Glutamatergic neuron (in vitro differentiated cells): ENCODE results near the gene FAM167B. TPM values are rescaled to one million over a fixed set of nuclear protein-coding genes. Genes with fewer than 3 reads are reported as not detected.

Experiments
- DNase-seq: peaks from one replicate; pipeline ENCODE4 v3.0.0; 2022
- H3K27ac Mint-ChIP-seq: one replicate; pipeline ENCODE4 v1.8.0; 2020; ENCODE audit warnings: mild to moderate bottlenecking, mixed read lengths, inconsistent platforms; ENCODE audit not compliant: unreplicated experiment
- H3K27me3 Mint-ChIP-seq: one replicate; pipeline ENCODE4 v1.8.0; 2020; ENCODE audit warnings: mild to moderate bottlenecking, moderate library complexity, mixed read lengths, inconsistent platforms; ENCODE audit not compliant: unreplicated experiment
- H3K36me3 Mint-ChIP-seq: one replicate; pipeline ENCODE4 v1.8.0; 2020; ENCODE audit warnings: mild to moderate bottlenecking, mixed read lengths, inconsistent platforms; ENCODE audit not compliant: unreplicated experiment
- H3K4me1 Mint-ChIP-seq: one replicate; pipeline ENCODE4 v1.8.0; 2020; ENCODE audit warnings: mild to moderate bottlenecking, low read depth, mixed read lengths, inconsistent platforms; ENCODE audit not compliant: unreplicated experiment
- H3K4me3 Mint-ChIP-seq: one replicate; pipeline ENCODE4 v1.8.0; 2020; ENCODE audit warnings: mild to moderate bottlenecking, mixed read lengths, inconsistent platforms; ENCODE audit not compliant: unreplicated experiment
- H3K9me3 Mint-ChIP-seq: one replicate; pipeline ENCODE4 v1.8.0; 2020; ENCODE audit warnings: mild to moderate bottlenecking, moderate library complexity, mixed read lengths, inconsistent platforms; ENCODE audit not compliant: unreplicated experiment
- long read RNA-seq: library from polyadenylated mRNA; unstranded; transcript quantifications from one replicate; pipeline ENCODE4 v2.0.0, GENCODE V29; 2020; ENCODE audit not compliant: unreplicated experiment
- total RNA-seq: library from RNA; stranded (reverse); fragmentation: NEBNext Ultra II Directional; extraction: Animal tissue kit (Norgen Biotek cat#: 25700); gene quantifications from one replicate; pipeline ENCODE4 v1.2.1, GENCODE V29; 2021; ENCODE audit not compliant: unreplicated experiment
- TF ChIP-seq, protein P1 (sequence below): fragments of 200-600 bp; sonication (generic); IDR thresholded peaks from one replicate; pipeline ENCODE4 v1.5.0; 2021; ENCODE audit not compliant: partially characterized antibody, unreplicated experiment

FAM167B gene
- 2.5 TPM for total RNA-seq
- long read RNA-seq, partial matches to known transcripts, result 0 of 1 reads
- long read RNA-seq, other reads (novel, unspliced or antisense), result 1 of 1 reads

DNA sequence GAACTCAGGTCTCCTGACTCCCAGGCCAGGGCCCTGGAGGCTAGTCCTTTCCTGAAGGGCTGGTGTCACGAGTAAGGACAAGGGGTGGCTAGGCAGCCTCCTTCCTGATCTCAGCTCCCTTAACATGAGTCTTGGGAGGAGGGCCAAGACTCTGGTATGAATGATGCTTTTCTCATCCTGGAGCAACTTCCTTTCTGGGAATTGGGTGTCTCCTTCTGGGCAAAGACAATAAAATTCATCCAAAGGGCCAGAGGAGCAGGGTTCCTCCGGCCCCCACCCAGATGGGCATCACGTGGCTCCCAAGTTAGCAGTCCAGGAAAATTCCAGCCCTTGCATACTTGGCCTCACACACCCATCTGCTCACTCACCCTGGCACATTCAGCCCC, at the start of gene FAM167B:
TSS of gene FAM167B (plus strand) at position 335 of the 386 bp plus-strand sequence. CDS start 200 bp downstream, outside the sequence.
- TF ChIP-seq, protein P1, sequence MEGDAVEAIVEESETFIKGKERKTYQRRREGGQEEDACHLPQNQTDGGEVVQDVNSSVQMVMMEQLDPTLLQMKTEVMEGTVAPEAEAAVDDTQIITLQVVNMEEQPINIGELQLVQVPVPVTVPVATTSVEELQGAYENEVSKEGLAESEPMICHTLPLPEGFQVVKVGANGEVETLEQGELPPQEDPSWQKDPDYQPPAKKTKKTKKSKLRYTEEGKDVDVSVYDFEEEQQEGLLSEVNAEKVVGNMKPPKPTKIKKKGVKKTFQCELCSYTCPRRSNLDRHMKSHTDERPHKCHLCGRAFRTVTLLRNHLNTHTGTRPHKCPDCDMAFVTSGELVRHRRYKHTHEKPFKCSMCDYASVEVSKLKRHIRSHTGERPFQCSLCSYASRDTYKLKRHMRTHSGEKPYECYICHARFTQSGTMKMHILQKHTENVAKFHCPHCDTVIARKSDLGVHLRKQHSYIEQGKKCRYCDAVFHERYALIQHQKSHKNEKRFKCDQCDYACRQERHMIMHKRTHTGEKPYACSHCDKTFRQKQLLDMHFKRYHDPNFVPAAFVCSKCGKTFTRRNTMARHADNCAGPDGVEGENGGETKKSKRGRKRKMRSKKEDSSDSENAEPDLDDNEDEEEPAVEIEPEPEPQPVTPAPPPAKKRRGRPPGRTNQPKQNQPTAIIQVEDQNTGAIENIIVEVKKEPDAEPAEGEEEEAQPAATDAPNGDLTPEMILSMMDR, result no peak
- Mint-ChIP-seq H3K36me3 (no peaks in the 10 kb centered on the region), H3K4me3 (peak within 1 kb of the TSS; percentile 71), H3K27ac (peak within 1 kb of the TSS; percentile 92), H3K4me1 (peaks cover 25% of the 10 kb centered on the region), H3K27me3 (peaks cover 15% of the 10 kb centered on the region), H3K9me3 (peaks cover 11% of the 10 kb centered on the region)
- no peak for DNase-seq

DNA sequence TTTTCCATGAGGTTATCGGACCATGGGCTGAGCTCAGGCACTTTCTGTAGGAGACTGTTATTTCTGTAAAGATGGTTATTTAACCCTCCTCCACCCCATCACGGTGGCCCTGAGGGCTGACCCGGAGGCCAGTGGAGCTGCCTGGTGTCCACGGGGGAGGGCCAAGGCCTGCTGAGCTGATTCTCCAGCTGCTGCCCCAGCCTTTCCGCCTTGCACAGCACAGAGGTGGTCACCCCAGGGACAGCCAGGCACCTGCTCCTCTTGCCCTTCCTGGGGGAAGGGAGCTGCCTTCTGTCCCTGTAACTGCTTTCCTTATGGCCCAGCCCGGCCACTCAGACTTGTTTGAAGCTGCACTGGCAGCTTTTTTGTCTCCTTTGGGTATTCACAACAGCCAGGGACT, 49.2 kb upstream of the FAM167B start:
- peaks cover 14% of the 10 kb centered on the region for H3K9me3 Mint-ChIP-seq
- TF ChIP-seq, protein P1, result no peak
- peak; percentile 77 for DNase-seq
- peak overlapping the region; percentile 57 for H3K4me3 Mint-ChIP-seq
- peaks cover 29% of the 10 kb centered on the region for H3K4me1 Mint-ChIP-seq
- H3K36me3 Mint-ChIP-seq, result no peaks in the 10 kb centered on the region
- H3K27ac Mint-ChIP-seq, result peak overlapping the region; percentile 86
- H3K27me3 Mint-ChIP-seq, result peaks cover 6% of the 10 kb centered on the region

DNA sequence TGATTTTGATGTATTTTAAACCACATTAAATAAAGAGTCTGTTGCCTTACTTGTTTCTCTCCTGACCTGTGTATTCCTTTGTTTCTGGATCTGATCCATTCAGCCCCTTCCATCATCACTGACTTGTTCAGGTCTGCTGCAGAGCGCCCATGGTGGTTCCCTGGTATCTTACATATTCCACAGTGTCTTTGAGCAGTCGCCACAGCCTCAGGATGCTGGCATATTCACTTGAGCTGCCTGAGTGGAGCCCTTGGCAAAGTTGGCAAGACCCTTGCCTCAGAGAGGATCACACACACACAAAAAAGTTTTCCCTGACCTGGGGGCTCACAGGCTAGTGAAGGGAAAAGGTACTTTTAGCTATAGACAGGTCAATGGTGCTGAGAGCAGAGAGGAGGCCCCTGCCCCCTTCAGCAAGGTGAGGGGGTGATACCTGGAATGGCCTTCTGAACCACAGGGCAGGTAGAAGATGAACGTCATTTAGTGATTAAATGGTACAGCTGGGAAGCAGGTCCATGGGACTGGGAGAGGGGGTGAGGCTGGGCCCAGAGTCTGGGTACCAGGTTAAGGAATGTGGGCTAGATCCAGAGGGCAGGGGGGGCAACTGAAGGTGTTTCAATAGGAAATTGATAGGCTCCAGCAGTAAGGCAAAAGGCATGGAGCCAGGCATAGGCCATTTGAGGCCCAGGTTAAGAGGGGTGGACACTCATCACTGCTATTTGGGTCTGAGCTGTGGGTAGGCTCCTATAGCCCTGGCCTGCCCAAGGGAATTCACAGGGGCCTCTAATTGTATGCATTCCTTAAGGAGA, 48.6 kb upstream of the FAM167B start:
- TF ChIP-seq, protein P1, result no peak
- peaks cover 7% of the 10 kb centered on the region for H3K27me3 Mint-ChIP-seq
- peaks cover 17% of the 10 kb centered on the region for H3K9me3 Mint-ChIP-seq
- H3K36me3 Mint-ChIP-seq, result no peaks in the 10 kb centered on the region
- H3K4me3 Mint-ChIP-seq, result peak overlapping the region; percentile 79
- peaks cover 29% of the 10 kb centered on the region for H3K4me1 Mint-ChIP-seq
- H3K27ac Mint-ChIP-seq, result peak overlapping the region; percentile 90
- DNase-seq, result no peak

DNA sequence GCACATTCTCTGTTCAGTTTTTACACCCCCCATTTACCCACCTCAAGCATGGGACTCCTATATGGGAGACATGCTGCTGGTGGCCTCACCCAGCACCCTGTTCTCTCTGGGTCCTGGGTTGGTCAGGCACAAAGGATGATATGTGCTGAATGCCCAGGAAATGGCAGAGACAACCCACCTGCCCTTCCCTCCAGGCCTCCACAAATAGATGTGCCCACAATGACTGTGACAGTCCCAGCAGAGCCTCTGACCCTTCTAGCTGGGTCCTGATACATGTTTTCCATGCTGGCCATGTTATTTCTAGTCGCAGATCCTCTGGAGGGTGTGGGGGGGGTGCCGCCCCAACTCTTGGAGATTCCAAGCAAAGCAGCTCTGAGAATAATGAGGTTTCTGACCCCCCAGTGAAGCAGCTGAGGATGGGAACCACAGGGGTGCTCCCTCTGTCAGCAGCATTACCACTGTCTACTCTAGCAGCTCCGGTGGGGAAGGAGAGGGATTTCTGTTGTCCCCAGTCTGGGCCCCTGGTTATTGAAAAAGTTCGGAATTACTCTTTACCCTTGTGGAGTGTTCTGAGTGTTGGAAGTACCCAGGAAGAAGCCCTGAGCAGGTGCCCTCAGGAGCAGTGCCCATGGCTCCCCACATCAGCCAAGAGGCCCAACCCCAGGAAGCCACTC, 47.8 kb upstream of the FAM167B start:
- TF ChIP-seq, protein P1, result no peak
- Mint-ChIP-seq H3K27me3 (peaks cover 14% of the 10 kb centered on the region), H3K36me3 (no peaks in the 10 kb centered on the region), H3K4me1 (peaks cover 29% of the 10 kb centered on the region), H3K27ac (peak overlapping the region; percentile 90), H3K4me3 (peak overlapping the region; percentile 79), H3K9me3 (peaks cover 17% of the 10 kb centered on the region)
- DNase-seq, result no peak

DNA sequence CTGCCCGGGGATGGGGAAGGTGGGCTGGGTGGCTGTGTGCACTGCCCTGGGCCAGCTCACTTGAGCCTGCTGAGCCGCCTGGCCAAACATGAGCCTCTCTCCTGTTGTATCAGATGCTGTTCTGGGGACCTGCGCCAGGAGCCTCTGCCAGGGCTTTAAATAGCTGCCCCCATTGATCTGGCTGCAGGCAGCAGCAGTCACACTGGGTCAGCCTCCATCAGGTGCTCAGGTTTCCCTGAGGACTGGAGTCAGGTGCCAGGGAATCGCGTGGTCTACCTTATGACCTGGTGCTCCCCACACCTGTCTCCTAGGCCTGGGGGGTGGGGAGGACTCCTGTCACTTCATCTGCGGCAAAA, 47.3 kb upstream of the FAM167B start:
- Mint-ChIP-seq H3K4me1 (peaks cover 29% of the 10 kb centered on the region), H3K36me3 (no peaks in the 10 kb centered on the region), H3K4me3 (peak overlapping the region; percentile 79), H3K27ac (peak overlapping the region; percentile 90), H3K9me3 (peaks cover 18% of the 10 kb centered on the region), H3K27me3 (peaks cover 14% of the 10 kb centered on the region)
- TF ChIP-seq, protein P1, result no peak
- peak; percentile 27 for DNase-seq
